GM21717 (cell line): ENCODE measurements around the gene C19orf38.
"Not testable (repeated sequence)": the region's sequence is repeated elsewhere in the genome, so short reads cannot be mapped to it uniquely, and the experiment has no call there.

Source experiments
- ATAC-seq: cut with Tn5 transposase; IDR thresholded peaks from one replicate; pipeline ENCODE4 v1.9.1; 2021; ENCODE audit warnings: mild to moderate bottlenecking, moderate library complexity; ENCODE audit not compliant: unreplicated experiment

C19orf38 gene

GRCh38 chr19:10820173-10820572, 28.0 kb upstream of the C19orf38 start:
- no peak for ATAC-seq

GRCh38 chr19:10823690-10824089, 24.5 kb upstream of the C19orf38 start:
- no peak for ATAC-seq

DNA sequence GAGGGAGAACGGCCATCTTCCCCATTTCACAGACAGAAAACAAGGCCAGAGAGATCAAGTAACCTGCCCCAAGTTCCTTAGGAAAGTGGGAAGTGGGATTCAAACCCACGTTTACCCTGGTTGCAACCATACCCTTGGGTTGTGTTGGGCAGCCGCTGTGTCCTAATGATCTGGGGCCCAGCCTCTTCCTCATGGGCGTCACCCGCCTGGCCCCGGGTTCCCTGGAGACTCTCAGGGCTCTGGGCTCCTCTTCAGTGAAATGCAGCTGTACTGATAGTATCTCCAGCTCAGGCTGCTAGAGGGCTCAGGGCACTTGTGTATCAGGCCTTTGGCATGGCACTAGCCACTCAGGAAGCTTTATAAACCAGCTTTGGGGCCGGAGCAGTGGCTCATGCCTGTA, 22.0 kb upstream of the C19orf38 start:
- ATAC-seq, result no peak

GRCh38 chr19:10826846-10827245, 21.4 kb upstream of the C19orf38 start:
- ATAC-seq, result no peak

DNA sequence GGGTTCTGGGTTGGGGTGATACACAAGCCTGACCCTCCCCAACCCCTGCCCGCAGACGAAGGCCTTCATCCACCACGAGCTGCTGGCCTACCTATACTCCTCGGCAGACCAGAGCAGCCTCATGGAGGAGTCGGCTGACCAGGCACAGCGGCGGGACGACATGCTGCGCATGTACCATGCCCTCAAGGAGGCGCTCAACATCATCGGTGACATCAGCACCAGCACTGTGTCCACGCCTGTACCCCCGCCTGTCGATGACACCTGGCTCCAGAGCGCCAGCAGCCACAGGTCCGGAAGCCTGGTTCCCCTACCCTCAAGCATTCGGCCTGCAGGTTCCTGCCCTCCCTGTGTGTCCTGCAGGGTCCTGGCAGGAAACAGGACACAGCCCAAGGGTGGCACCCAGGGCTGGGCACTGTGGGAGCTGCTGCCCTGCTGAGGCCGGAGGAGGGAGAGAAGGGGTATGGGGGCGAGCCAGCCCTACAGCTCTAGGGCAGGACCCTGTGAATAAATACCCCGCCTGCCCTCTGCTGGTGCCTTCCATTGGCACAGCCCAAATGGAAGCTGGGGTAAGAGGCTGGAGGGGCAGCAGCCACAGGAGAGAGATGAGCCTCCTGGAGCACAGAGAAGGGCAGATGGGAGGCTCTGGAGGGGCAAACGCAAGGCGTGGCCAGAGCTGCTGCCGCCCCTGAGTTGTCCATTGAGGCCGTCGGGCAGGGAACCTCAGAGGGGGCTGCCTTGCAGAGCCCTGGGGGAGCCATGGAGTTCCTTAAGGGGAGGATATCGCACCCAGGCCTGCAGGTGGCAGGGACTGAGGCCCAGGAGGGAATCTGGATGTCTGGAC, 19.0 kb upstream of the C19orf38 start:
- no peak for ATAC-seq

DNA sequence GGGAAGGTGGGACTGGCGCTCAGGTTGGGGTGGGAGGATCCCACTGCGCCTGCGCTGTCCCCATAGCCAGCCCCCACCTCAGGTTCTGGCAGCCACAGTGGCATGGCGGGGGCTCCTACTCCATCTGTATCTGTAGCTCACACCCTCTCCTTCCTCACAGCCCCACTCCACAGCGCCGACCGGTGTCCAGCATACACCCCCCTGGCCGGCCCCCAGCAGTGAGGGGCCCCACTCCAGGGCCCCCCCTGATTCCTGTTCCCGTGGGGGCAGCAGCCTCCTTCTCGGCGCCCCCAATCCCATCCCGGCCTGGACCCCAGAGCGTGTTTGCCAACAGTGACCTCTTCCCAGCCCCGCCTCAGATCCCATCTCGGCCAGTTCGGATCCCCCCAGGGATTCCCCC, 18.2 kb upstream of the C19orf38 start:
- no peak for ATAC-seq

DNA sequence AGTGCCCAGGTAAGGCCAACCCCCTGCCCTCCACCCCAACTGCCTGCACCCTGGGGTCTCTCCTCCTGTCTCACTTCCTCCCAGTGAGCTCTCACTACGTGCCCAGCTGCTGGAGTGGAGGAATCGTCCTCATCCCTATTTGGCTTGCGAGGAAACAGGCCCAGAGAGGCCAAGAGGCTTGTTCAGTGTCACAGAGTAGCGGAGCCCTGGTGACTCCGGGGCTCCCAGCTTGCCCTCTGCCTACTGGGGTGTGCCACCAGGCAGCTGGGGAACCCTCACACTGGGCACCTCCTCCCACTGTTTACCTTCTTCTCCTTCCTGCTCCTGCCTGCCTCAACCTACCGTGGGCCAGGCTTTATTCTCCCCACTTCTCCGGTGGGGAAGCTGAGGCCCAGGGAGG, 17.8 kb upstream of the C19orf38 start:
- no peak for ATAC-seq

DNA sequence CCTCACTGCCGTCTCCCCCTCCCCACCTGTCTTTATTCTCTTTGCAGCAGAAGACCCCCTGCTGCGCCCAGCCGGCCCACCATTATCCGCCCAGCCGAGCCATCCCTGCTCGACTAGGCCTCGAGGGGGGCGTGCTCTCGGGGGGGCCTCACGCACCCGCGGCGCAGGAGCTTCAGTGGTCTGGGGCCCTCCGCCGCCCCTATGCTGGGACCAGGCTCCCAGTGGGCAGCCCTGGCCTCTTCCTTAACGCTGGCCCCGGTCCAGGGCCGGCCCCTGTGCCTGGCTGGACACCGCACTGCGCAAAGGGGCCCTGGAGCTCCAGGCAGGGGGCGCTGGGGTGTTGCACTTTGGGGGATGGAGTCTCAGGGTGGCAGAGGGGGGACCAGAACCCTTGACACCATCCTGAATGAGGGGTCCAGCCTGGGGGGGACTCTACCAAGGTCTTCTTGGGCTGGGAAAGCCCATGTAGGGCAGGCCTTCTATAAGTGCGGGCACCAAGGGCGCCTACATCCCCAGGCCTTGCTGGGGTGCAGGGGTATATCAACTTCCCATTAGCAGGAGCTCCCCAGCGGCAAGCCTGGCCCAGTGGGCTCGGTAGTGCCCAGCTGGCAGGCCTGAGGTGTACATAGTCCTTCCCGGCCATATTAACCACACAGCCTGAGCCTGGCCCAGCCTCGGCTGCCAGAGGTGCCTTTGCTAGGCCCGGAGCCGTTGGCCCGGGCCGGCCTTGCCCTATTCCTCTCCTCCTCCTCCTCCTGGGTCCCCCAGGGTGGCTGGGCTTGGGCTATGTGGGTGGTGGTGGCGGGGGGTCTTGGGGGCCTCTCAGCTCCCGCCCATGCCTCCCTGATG, 17.1 kb upstream of the C19orf38 start:
- no peak for ATAC-seq

GRCh38 chr19:10831987-10832938, 16.0 kb upstream of the C19orf38 start:
- no peak for ATAC-seq

- ATAC-seq, result no peak
Observed at GRCh38 chr19:10832939-10833296, 15.3 kb upstream of the C19orf38 start.

DNA sequence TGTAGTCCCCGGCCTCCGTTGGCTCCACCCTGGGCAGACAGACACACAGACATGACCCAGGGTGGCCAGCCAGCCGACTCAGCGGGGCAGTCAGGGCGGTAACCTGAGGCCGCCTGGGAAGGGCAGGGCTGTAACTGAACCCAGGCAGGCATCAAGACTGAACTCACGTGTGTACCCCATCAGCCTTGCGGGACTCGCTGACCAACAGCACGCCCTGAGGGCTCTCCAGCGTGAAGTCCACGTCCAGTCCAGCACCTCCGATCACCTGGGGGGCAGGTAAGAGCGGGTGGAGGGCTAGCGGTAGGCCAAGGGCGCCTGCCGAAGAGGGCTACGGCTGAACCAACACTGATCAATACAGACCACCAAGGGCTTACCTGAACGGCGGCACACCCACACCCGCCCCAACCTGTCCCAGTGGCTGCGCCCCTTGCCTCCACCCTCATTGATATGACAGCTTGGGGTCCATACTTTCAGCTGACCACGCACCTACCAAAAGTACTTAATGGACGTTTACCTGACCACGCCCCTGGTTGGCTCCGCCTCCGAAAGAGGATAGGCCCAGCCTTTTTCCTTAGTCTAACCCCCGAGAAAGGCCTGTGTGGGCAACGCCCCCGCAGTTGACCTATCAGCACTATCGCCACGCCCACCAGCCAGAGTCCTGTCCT, 13.0 kb upstream of the C19orf38 start:
- ATAC-seq, result no peak

GRCh38 chr19:10835754-10836478, 12.3 kb upstream of the C19orf38 start, which contains the start of gene TMED1:
Gene TMED1 (minus strand): TSS chr19:10836212. CDS start chr19:10836191, 21 bp downstream.
- ATAC-seq, result peak; percentile 66

- ATAC-seq, result no peak
Observed at GRCh38 chr19:10836479-10837330, 11.5 kb upstream of the C19orf38 start.

DNA sequence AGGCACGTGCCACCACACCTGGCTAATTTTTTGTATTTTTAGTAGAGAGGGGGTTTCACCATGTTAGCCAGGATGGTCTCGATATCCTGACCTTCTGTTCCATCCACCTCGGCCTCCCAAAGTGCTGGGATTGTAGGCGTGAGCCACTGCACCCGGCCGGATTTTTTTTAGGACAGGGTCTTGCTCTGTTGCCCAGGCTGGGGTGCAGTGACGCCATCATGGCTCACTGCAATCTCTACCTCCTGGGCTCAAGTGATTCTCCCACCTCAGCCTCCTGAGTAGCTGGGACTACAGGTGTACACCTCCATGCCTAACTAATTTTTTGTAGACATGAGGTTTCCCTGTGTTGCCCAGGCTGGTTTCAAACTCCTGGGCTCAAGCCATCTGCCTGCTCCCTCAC, 10.6 kb upstream of the C19orf38 start:
- not testable (repeated sequence) for ATAC-seq

DNA sequence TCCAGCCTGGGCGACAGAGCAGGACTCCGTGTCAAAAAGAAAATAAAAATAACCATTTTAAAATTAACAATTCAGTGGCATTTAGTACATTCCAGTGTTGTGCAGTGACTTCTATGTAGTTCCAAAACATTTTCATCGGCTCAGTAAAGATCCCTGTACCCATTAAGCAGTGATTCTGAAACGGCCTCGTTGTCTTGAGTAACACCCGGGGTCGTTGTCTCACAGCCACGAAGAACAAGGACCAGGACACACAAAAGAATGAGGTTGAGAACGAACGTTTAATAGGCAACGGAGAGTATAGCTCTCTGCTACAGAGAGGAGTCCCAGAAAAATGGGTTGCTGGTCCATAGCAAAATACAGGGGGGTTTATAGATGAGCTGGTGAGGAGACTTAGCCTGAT, 9.8 kb upstream of the C19orf38 start:
- ATAC-seq, result no peak

GRCh38 chr19:10839114-10840050, 8.8 kb upstream of the C19orf38 start:
- ATAC-seq, result no peak

DNA sequence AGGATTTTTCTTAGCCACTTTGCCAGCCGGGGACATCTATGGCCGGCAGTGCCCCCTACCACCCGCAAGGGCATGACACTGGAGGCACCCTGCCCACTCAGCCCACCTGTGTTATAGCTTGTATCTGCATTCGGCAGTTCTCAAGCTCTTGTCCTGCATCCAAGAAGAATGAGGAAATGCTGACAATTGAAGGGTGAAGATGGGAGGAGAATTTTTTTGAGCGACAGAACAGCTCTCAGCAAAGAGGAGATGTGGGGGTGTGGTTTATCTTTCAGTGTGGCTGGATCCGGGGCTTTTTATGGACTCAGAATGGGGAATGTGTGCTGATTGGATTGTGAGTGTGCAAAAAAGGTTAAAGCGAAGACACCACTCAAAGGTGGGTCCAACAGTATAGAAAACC, 5.4 kb upstream of the C19orf38 start:
- no peak for ATAC-seq
